AG09319 (cell line): Measurements from ENCODE around the gene TUBGCP5.

Experiments
- DNase-seq: peaks from one replicate; pipeline ENCODE4 v3.0.0-alpha.2; 2010; ENCODE audit warnings: low read depth; ENCODE audit errors: extremely low read depth
- CTCF ChIP-seq: IDR thresholded peaks from 2 replicates; pipeline ENCODE4 v1.5.1; 2011; ENCODE audit warnings: low read depth, mild to moderate bottlenecking, inconsistent platforms, low read length, moderate library complexity

The TUBGCP5 gene

GRCh38 chr15:22955544-22956119 is 83.7 kb downstream of the TUBGCP5 start:
- no peak for TF ChIP-seq CTCF
- DNase-seq, result no peak

GRCh38 chr15:22954798-22955543 is 84.4 kb downstream of the TUBGCP5 start:
- no peak for TF ChIP-seq CTCF
- DNase-seq, result no peak

- no peak for DNase-seq
- TF ChIP-seq CTCF, result no peak
Measured at GRCh38 chr15:22954326-22954725, 85.0 kb downstream of the TUBGCP5 start.

GRCh38 chr15:22952796-22953579 is 86.4 kb downstream of the TUBGCP5 start:
- DNase-seq, result no peak
- TF ChIP-seq CTCF, result no peak

- TF ChIP-seq CTCF, result no peak
- DNase-seq, result no peak
Measured at GRCh38 chr15:22951381-22952280, 87.7 kb downstream of the TUBGCP5 start.

- no peak for TF ChIP-seq CTCF
- DNase-seq, result no peak
Measured at GRCh38 chr15:22951031-22951380, 88.4 kb downstream of the TUBGCP5 start.
